Vagina (tissue), 2 donors: ENCODE measurements around the gene RFX4.

Source experiments
- POLR2A ChIP-seq, 2 donors: fragments of 450-650 bp; IDR thresholded peaks; one replicate each; pipeline ENCODE4 v1.6.1; 2017; ENCODE audit warnings: antibody characterized with exemption in 2 of 2, mild to moderate bottlenecking in 2 of 2, moderate library complexity in 2 of 2
- POLR2AphosphoS5 ChIP-seq, 2 donors: sonication (generic); formaldehyde crosslinking; IDR thresholded peaks; one replicate each; pipeline ENCODE4 v1.9.0; 2017; ENCODE audit warnings: antibody characterized with exemption in 2 of 2, mild to moderate bottlenecking in 2 of 2, low read depth in 1 of 2; ENCODE audit not compliant: insufficient read depth in 1 of 2
- TF ChIP-seq, protein P1 (sequence below), 3 experiments: fragments of 450-650 bp in 2 of 3; fragments of 200-600 bp in 1 of 3; sonication (generic) in 1 of 3; IDR thresholded peaks; one replicate each; pipeline ENCODE4 v1.5.1; 2017 to 2019; ENCODE audit warnings: antibody characterized with exemption in 3 of 3, mild to moderate bottlenecking in 2 of 3, moderate library complexity in 2 of 3

DNA sequence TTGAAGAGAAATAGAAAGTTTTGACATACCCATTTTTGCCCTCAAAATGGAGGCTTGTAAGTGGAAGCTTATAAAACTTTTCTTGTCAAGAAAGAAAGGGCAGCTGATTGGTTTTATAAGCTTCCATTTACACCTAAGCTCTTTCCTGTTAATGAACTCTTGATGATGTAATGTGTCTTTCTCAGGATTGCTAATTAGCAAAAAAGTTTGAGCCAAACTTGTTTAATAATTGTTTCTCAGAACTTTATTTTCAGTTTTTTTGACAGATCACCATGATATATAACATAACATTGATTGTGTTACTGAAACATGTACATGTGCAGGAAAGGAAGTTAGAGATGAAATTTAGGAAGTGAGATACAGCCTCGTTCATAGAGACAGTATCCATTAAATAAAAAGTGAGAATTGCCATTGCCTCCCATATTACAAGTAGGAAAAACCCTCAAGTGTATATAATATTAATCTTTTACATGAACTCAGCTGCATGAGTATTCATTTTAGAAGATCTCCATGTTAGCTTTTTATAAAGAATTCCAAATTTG, 218.4 kb downstream of the RFX4 start:
- TF ChIP-seq POLR2A (IDR thresholded peaks at IDR 0.05) (no peak), POLR2AphosphoS5 (IDR thresholded peaks at IDR 0.05; ENCODE audit: insufficient read depth in 1 of 2, low read depth in 1 of 2) (no peak)
- TF ChIP-seq, protein P1, sequence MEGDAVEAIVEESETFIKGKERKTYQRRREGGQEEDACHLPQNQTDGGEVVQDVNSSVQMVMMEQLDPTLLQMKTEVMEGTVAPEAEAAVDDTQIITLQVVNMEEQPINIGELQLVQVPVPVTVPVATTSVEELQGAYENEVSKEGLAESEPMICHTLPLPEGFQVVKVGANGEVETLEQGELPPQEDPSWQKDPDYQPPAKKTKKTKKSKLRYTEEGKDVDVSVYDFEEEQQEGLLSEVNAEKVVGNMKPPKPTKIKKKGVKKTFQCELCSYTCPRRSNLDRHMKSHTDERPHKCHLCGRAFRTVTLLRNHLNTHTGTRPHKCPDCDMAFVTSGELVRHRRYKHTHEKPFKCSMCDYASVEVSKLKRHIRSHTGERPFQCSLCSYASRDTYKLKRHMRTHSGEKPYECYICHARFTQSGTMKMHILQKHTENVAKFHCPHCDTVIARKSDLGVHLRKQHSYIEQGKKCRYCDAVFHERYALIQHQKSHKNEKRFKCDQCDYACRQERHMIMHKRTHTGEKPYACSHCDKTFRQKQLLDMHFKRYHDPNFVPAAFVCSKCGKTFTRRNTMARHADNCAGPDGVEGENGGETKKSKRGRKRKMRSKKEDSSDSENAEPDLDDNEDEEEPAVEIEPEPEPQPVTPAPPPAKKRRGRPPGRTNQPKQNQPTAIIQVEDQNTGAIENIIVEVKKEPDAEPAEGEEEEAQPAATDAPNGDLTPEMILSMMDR (IDR thresholded peaks at IDR 0.05) = no peak
